Mesenchymal stem cell (in vitro differentiated cells and primary cell): ENCODE measurements around the gene SURF4.

ENCODE experiments used
- DNase-seq: peaks from one replicate; pipeline ENCODE4 v3.0.0-alpha.2; 2013
- H2AFZ ChIP-seq: one replicate; pipeline ENCODE4 v1.6.1; 2013; ENCODE audit warnings: low read depth, mild to moderate bottlenecking, control low read depth, inconsistent platforms, low read length, moderate library complexity
- H2AK5ac ChIP-seq: 2 replicates; pipeline ENCODE4 v1.6.1; 2013; ENCODE audit warnings: low read length, moderate library complexity, mild to moderate bottlenecking, inconsistent platforms; ENCODE audit not compliant: severe bottlenecking
- H2BK120ac ChIP-seq: one replicate; pipeline ENCODE4 v1.6.1; 2013; ENCODE audit warnings: low read depth, mild to moderate bottlenecking, inconsistent platforms, low read length, moderate library complexity
- H2BK12ac ChIP-seq, 2 experiments: one replicate each; pipeline ENCODE4 v1.6.1; 2013; ENCODE audit warnings: inconsistent platforms in 2 of 2, low read length in 2 of 2, mild to moderate bottlenecking in 2 of 2, moderate library complexity in 2 of 2, control low read depth in 1 of 2
- H2BK15ac ChIP-seq: one replicate; pipeline ENCODE4 v1.6.1; 2013; ENCODE audit warnings: mild to moderate bottlenecking, low read depth, inconsistent platforms; ENCODE audit not compliant: poor library complexity, severe bottlenecking
- H2BK5ac ChIP-seq: 2 replicates; pipeline ENCODE4 v1.6.1; 2013; ENCODE audit warnings: low read depth, mild to moderate bottlenecking, low read length, control low read depth, inconsistent platforms; ENCODE audit not compliant: poor library complexity, severe bottlenecking
- H3K14ac ChIP-seq, 2 experiments: one replicate each; pipeline ENCODE4 v1.6.1; 2013; ENCODE audit warnings: inconsistent platforms in 2 of 2, low read length in 2 of 2, control low read depth in 1 of 2, mild to moderate bottlenecking in 1 of 2, moderate library complexity in 1 of 2
- H3K18ac ChIP-seq, 2 experiments: one replicate each; pipeline ENCODE4 v1.6.1; 2013; ENCODE audit warnings: inconsistent platforms in 2 of 2, low read length in 2 of 2, control low read depth in 1 of 2, low read depth in 1 of 2, mild to moderate bottlenecking in 1 of 2
- H3K23ac ChIP-seq, 2 experiments: one replicate each; pipeline ENCODE4 v1.6.1; 2013; ENCODE audit warnings: inconsistent platforms in 2 of 2, low read length in 2 of 2, mild to moderate bottlenecking in 2 of 2, moderate library complexity in 2 of 2, control low read depth in 1 of 2
- H3K27ac ChIP-seq: 2 replicates; pipeline ENCODE4 v1.5.1; 2013; ENCODE audit warnings: mild to moderate bottlenecking, moderate library complexity, low read length, control low read depth, inconsistent platforms; ENCODE audit not compliant: poor library complexity, severe bottlenecking
- H3K27me3 ChIP-seq, 2 experiments: 2 replicates each; pipeline versions ENCODE4 v1.6.1 to v1.7.0; 2013; ENCODE audit warnings: low read length in 2 of 2, mild to moderate bottlenecking in 2 of 2, moderate library complexity in 2 of 2, control low read depth in 1 of 2, inconsistent platforms in 1 of 2; ENCODE audit not compliant: control insufficient read depth in 1 of 2, insufficient read depth in 1 of 2
- H3K36me3 ChIP-seq, 2 experiments: 2 replicates each; pipeline versions ENCODE4 v1.6.1 to v1.7.0; 2013; ENCODE audit warnings: low read length in 2 of 2, control low read depth in 1 of 2, inconsistent platforms in 1 of 2, low read depth in 1 of 2, mild to moderate bottlenecking in 1 of 2; ENCODE audit not compliant: insufficient read depth in 2 of 2, control insufficient read depth in 1 of 2
- H3K4ac ChIP-seq, 2 experiments: one replicate each; pipeline ENCODE4 v1.6.1; 2013; ENCODE audit warnings: inconsistent platforms in 2 of 2, low read length in 2 of 2, mild to moderate bottlenecking in 2 of 2, moderate library complexity in 2 of 2, control low read depth in 1 of 2, low read depth in 1 of 2
- H3K4me1 ChIP-seq: 2 replicates; pipeline ENCODE4 v1.6.1; 2013; ENCODE audit warnings: low read depth, low read length, control low read depth; ENCODE audit not compliant: control insufficient read depth, insufficient read depth
- H3K4me2 ChIP-seq: 2 replicates; pipeline ENCODE4 v1.6.1; 2013; ENCODE audit warnings: low read length, mild to moderate bottlenecking, inconsistent platforms; ENCODE audit not compliant: poor library complexity, severe bottlenecking
- H3K4me3 ChIP-seq, 2 experiments: 2 replicates each; pipeline versions ENCODE4 v1.5.1 to v1.7.0; 2013; ENCODE audit warnings: low read length in 2 of 2, mild to moderate bottlenecking in 2 of 2, control low read depth in 1 of 2, low read depth in 1 of 2; ENCODE audit not compliant: insufficient read depth in 1 of 2
- H3K79me1 ChIP-seq: replicated peaks from 2 replicates; pipeline ENCODE4 v1.6.1; 2013; ENCODE audit warnings: mild to moderate bottlenecking, control low read depth, low read length, inconsistent platforms; ENCODE audit not compliant: poor library complexity, severe bottlenecking
- H3K9ac ChIP-seq: 2 replicates; pipeline ENCODE4 v1.7.0; 2013; ENCODE audit warnings: mild to moderate bottlenecking, low read length, moderate library complexity
- H3K9me3 ChIP-seq: 2 replicates; pipeline ENCODE4 v1.7.0; 2013; ENCODE audit warnings: mild to moderate bottlenecking, low read length; ENCODE audit not compliant: control insufficient read depth
- H4K8ac ChIP-seq: one replicate; pipeline ENCODE4 v1.6.1; 2013; ENCODE audit warnings: inconsistent platforms, mild to moderate bottlenecking, low read length, moderate library complexity
- H4K91ac ChIP-seq: one replicate; pipeline ENCODE4 v1.6.1; 2013; ENCODE audit warnings: mild to moderate bottlenecking, low read length, inconsistent platforms
- WGBS: methylation state at CpG from one replicate; pipeline ENCODE4 v1.1.7; 2013; ENCODE audit warnings: mixed read lengths; 5-methylcytosine and 5-hydroxymethylcytosine counted together

Gene SURF4

GRCh38 chr9:133333566-133333965 lies 42.3 kb downstream of the SURF4 start:
- Histone ChIP-seq H3K14ac (no peak overlapping the region), H3K4ac (no peak overlapping the region), H2AFZ (no peak overlapping the region), H2AK5ac (no peak overlapping the region), H4K8ac (no peak overlapping the region), H2BK5ac (no peak overlapping the region), H4K91ac (no peak overlapping the region), H2BK15ac (no peak overlapping the region), H3K18ac (no peak overlapping the region), H2BK120ac (no peak overlapping the region), H3K9me3 (no peaks in the 10 kb centered on the region), H3K4me1 (peaks cover 24% of the 10 kb centered on the region), H2BK12ac (no peak overlapping the region), H3K36me3 (peaks cover 34 to 57% of the 10 kb centered on the region in 2 experiments), H3K27ac (no peak overlapping the region), H3K79me1 (peaks cover 42% of the 10 kb centered on the region), H3K23ac (no peak overlapping the region), H3K9ac (no peak overlapping the region), H3K4me2 (no peak overlapping the region), H3K4me3 (no peak overlapping the region), H3K27me3 (no peaks in the 10 kb centered on the region)
- WGBS = 94% methylated on average over 10 of the region's 10 CpGs
- DNase-seq = no peak

GRCh38 chr9:133333011-133333410 lies 42.8 kb downstream of the SURF4 start:
- Histone ChIP-seq H2BK120ac (no peak overlapping the region), H4K91ac (no peak overlapping the region), H2AFZ (no peak overlapping the region), H3K36me3 (peaks cover 34 to 58% of the 10 kb centered on the region in 2 experiments), H3K4me2 (no peak overlapping the region), H3K27me3 (no peaks in the 10 kb centered on the region), H3K79me1 (peaks cover 42% of the 10 kb centered on the region), H2BK5ac (no peak overlapping the region), H3K4me3 (no peak overlapping the region), H4K8ac (peak overlapping the region; percentile 63), H3K9ac (no peak overlapping the region), H3K9me3 (no peaks in the 10 kb centered on the region), H3K4me1 (peaks cover 24% of the 10 kb centered on the region), H3K27ac (no peak overlapping the region), H3K18ac (no peak overlapping the region), H2BK15ac (no peak overlapping the region), H3K23ac (no peak overlapping the region), H3K4ac (no peak overlapping the region), H2AK5ac (no peak overlapping the region), H3K14ac (no peak overlapping the region), H2BK12ac (no peak overlapping the region)
- no peak for DNase-seq
- 96% methylated on average over 11 of the region's 11 CpGs for WGBS

DNA sequence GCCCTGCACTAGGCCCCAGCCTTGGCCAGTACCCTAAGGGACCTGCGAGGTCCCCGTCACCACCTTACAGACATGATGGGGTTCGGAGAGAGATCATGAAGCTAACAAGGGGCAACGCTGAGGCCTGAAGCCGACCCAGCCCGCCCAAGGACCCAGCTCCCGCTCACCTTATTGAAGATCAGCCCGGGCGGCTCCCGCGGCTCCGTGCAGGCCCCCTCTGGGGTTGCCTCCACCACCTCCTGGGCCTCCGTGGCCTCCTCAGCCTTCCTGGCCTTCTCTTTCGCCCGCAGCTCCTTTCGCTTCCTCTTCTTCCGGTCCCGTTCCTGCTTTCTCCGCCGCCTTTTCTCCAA lies 43.5 kb downstream of the SURF4 start:
- Histone ChIP-seq H2AK5ac (no peak overlapping the region), H3K4me2 (no peak overlapping the region), H4K8ac (peak overlapping the region; percentile 47), H3K27me3 (no peaks in the 10 kb centered on the region), H2BK15ac (no peak overlapping the region), H2AFZ (no peak overlapping the region), H2BK120ac (no peak overlapping the region), H3K4ac (no peak overlapping the region), H3K9me3 (no peaks in the 10 kb centered on the region), H3K4me3 (no peak overlapping the region), H3K79me1 (peaks cover 42% of the 10 kb centered on the region), H3K4me1 (peaks cover 24% of the 10 kb centered on the region), H3K14ac (no peak overlapping the region), H4K91ac (peak overlapping the region; percentile 46), H2BK5ac (no peak overlapping the region), H3K18ac (no peak overlapping the region), H2BK12ac (no peak overlapping the region), H3K9ac (no peak overlapping the region), H3K23ac (no peak overlapping the region), H3K27ac (no peak overlapping the region), H3K36me3 (peaks cover 34 to 56% of the 10 kb centered on the region in 2 experiments)
- no peak for DNase-seq
- 94% methylated on average over 20 of the region's 20 CpGs for WGBS

DNA sequence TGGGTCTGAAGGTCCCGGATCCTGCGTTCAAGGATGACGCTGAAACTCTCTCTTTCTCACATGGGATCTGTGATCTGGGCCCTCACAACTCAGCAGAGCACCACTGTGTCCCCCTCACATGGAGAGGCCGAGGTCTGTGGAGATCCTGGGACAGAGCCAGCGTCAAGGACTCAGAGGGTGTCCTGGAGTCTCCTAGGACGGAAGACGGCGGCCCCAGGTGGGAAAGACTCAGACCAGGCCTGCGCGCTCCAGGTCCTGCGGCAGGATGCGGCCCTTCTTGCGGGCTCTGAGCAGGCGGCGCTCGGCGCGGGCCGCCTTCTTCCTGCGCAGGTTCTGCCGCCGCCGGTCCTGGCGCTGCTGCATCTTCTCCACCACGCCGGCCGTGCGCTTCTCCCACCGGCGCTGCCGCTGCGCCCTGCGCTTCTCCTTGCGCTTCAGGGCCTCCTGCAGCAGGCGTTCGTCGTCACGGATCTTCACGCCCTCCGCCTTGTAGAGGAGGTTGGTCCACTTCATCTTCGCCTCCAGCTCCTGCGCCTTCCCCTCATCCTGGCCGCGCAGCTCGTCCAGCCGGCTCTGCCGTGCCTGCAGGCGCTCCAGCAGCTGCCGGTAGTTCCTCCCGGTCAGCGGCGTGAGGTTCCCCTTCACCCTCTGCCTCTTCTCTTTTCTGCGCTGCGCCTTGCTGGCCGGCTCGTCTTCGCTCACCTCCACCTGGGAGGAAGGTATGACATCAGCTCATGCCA lies 44.0 kb downstream of the SURF4 start:
- no peak overlapping the region for H2BK120ac ChIP-seq
- H3K36me3 ChIP-seq = peaks cover 34 to 56% of the 10 kb centered on the region in 2 experiments
- H3K18ac ChIP-seq = no peak overlapping the region
- peak overlapping the region; percentile 46 for H4K91ac ChIP-seq
- DNase-seq = no peak
- H2BK15ac ChIP-seq = no peak overlapping the region
- H3K4ac ChIP-seq = no peak overlapping the region
- H3K9ac ChIP-seq = no peak overlapping the region
- no peaks in the 10 kb centered on the region for H3K9me3 ChIP-seq
- H2BK12ac ChIP-seq = no peak overlapping the region
- no peaks in the 10 kb centered on the region for H3K27me3 ChIP-seq
- no peak overlapping the region for H3K23ac ChIP-seq
- no peak overlapping the region for H3K4me2 ChIP-seq
- H2AFZ ChIP-seq = no peak overlapping the region
- H3K4me1 ChIP-seq = peaks cover 24% of the 10 kb centered on the region
- H3K14ac ChIP-seq = no peak overlapping the region
- no peak overlapping the region for H3K4me3 ChIP-seq
- peaks cover 42% of the 10 kb centered on the region for H3K79me1 ChIP-seq
- no peak overlapping the region for H2AK5ac ChIP-seq
- H3K27ac ChIP-seq = no peak overlapping the region
- H2BK5ac ChIP-seq = no peak overlapping the region
- WGBS = 98% methylated on average over 57 of the region's 57 CpGs
- H4K8ac ChIP-seq = peak overlapping the region; percentile 47
